Activated T-cell treated with anti-CD3 and anti-CD28 coated beads, Interleukin-2, amount 50 U/mL, for 4 hours (primary cell): ENCODE data around the gene ARHGAP32. TPM values are rescaled to one million over a fixed set of nuclear protein-coding genes. Genes with fewer than 3 reads are reported as not detected.

Experiments used
- ATAC-seq, 2 donors: fragments of 200-7000 bp; cut with Tn5 transposase; one replicate each; pipeline ENCODE4 v1.10.0; 2021
- DNase-seq: peaks from one replicate; pipeline ENCODE4 v3.0.0-alpha.2; 2020
- H3K27me3 Mint-ChIP-seq: one replicate; pipeline ENCODE4 v1.8.0; 2021; ENCODE audit warnings: low read depth, mixed read lengths
- H3K36me3 Mint-ChIP-seq: one replicate; pipeline ENCODE4 v1.8.0; 2022; ENCODE audit warnings: mixed read lengths; ENCODE audit not compliant: insufficient read depth
- H3K4me1 Mint-ChIP-seq: one replicate; pipeline ENCODE4 v1.8.0; 2021; ENCODE audit warnings: low read depth, mixed read lengths
- H3K4me3 Mint-ChIP-seq: one replicate; pipeline ENCODE4 v1.8.0; 2021; ENCODE audit warnings: mild to moderate bottlenecking, moderate library complexity, mixed read lengths
- H3K9me3 Mint-ChIP-seq: one replicate; pipeline ENCODE4 v1.8.0; 2021; ENCODE audit warnings: mixed read lengths
- total RNA-seq, 3 donors: library from RNA; stranded (reverse); gene quantifications; one replicate each; pipeline ENCODE4 v1.2.1, GENCODE V29; 2021

Gene ARHGAP32
- total RNA-seq, 3 donors from 2014 or later: 2.2 to 4.2 (median 3.2) TPM

GRCh38 chr11:128962896-128963295 lies 229.2 kb downstream of the ARHGAP32 start:
- DNase-seq (no peak), ATAC-seq (no peak)
- H3K4me1 Mint-ChIP-seq: peaks cover 23% of the 10 kb centered on the region

GRCh38 chr11:128961645-128962044 lies 230.5 kb downstream of the ARHGAP32 start:
- Mint-ChIP-seq H3K4me3 (no peak overlapping the region), H3K4me1 (peaks cover 23% of the 10 kb centered on the region), H3K9me3 (no peaks in the 10 kb centered on the region), H3K36me3 (no peaks in the 10 kb centered on the region), H3K27me3 (peaks cover 2% of the 10 kb centered on the region)
- ATAC-seq: no peak
- no peak for DNase-seq

More at GRCh38 chr11:128962896-128963295, 229.2 kb downstream of the ARHGAP32 start:
- Mint-ChIP-seq H3K4me3 (no peak overlapping the region), H3K36me3 (no peaks in the 10 kb centered on the region), H3K9me3 (no peaks in the 10 kb centered on the region), H3K27me3 (no peaks in the 10 kb centered on the region)

- ATAC-seq (no peak), DNase-seq (no peak)
- Mint-ChIP-seq H3K27me3 (peaks cover 5% of the 10 kb centered on the region), H3K4me3 (no peak overlapping the region), H3K4me1 (no peaks in the 10 kb centered on the region), H3K9me3 (no peaks in the 10 kb centered on the region), H3K36me3 (no peaks in the 10 kb centered on the region)
Observed at GRCh38 chr11:128957202-128957482, 235.0 kb downstream of the ARHGAP32 start.

- H3K4me1 Mint-ChIP-seq: no peaks in the 10 kb centered on the region
- peaks cover 5% of the 10 kb centered on the region for H3K27me3 Mint-ChIP-seq
- DNase-seq (no peak), ATAC-seq (peak in 1 of 2 donors; percentile 54)
- no peak overlapping the region for H3K4me3 Mint-ChIP-seq
- no peaks in the 10 kb centered on the region for H3K9me3 Mint-ChIP-seq
- H3K36me3 Mint-ChIP-seq: no peaks in the 10 kb centered on the region
Observed at GRCh38 chr11:128956401-128957201, 235.5 kb downstream of the ARHGAP32 start.

- DNase-seq: no peak
- Mint-ChIP-seq H3K27me3 (peaks cover 5% of the 10 kb centered on the region), H3K36me3 (no peaks in the 10 kb centered on the region), H3K9me3 (no peaks in the 10 kb centered on the region), H3K4me3 (no peak overlapping the region), H3K4me1 (no peaks in the 10 kb centered on the region)
- no peak for ATAC-seq
Observed at GRCh38 chr11:128955636-128956035, 236.5 kb downstream of the ARHGAP32 start.

GRCh38 chr11:128953151-128953550 lies 239.0 kb downstream of the ARHGAP32 start:
- no peak for DNase-seq
- H3K36me3 Mint-ChIP-seq: no peaks in the 10 kb centered on the region
- H3K9me3 Mint-ChIP-seq: no peaks in the 10 kb centered on the region
- H3K4me3 Mint-ChIP-seq: no peak overlapping the region
- H3K4me1 Mint-ChIP-seq: no peaks in the 10 kb centered on the region
- no peak for ATAC-seq
- H3K27me3 Mint-ChIP-seq: peaks cover 5% of the 10 kb centered on the region

- ATAC-seq: no peak
- Mint-ChIP-seq H3K27me3 (peaks cover 11% of the 10 kb centered on the region), H3K9me3 (no peaks in the 10 kb centered on the region), H3K36me3 (no peaks in the 10 kb centered on the region), H3K4me3 (no peak overlapping the region), H3K4me1 (no peaks in the 10 kb centered on the region)
- no peak for DNase-seq
Observed at GRCh38 chr11:128949791-128950454, 242.2 kb downstream of the ARHGAP32 start.

GRCh38 chr11:128948583-128948982 lies 243.5 kb downstream of the ARHGAP32 start:
- DNase-seq (no peak), ATAC-seq (no peak)
- H3K27me3 Mint-ChIP-seq: peaks cover 11% of the 10 kb centered on the region
- no peak overlapping the region for H3K4me3 Mint-ChIP-seq
- no peaks in the 10 kb centered on the region for H3K36me3 Mint-ChIP-seq
- H3K9me3 Mint-ChIP-seq: no peaks in the 10 kb centered on the region
- no peaks in the 10 kb centered on the region for H3K4me1 Mint-ChIP-seq

GRCh38 chr11:128947773-128948172 lies 244.4 kb downstream of the ARHGAP32 start:
- no peak for ATAC-seq
- peaks cover 10% of the 10 kb centered on the region for H3K27me3 Mint-ChIP-seq
- no peaks in the 10 kb centered on the region for H3K4me1 Mint-ChIP-seq

GRCh38 chr11:128946648-128947047 lies 245.5 kb downstream of the ARHGAP32 start:
- H3K27me3 Mint-ChIP-seq: peaks cover 9% of the 10 kb centered on the region
- H3K36me3 Mint-ChIP-seq: no peaks in the 10 kb centered on the region
- no peaks in the 10 kb centered on the region for H3K4me1 Mint-ChIP-seq
- DNase-seq: no peak
- no peak for ATAC-seq
- H3K9me3 Mint-ChIP-seq: no peaks in the 10 kb centered on the region
- no peak overlapping the region for H3K4me3 Mint-ChIP-seq

More at GRCh38 chr11:128947773-128948172, 244.4 kb downstream of the ARHGAP32 start:
- H3K4me3 Mint-ChIP-seq: no peak overlapping the region
- no peaks in the 10 kb centered on the region for H3K36me3 Mint-ChIP-seq
- H3K9me3 Mint-ChIP-seq: no peaks in the 10 kb centered on the region
- DNase-seq: no peak

GRCh38 chr11:128943428-128943976 lies 248.6 kb downstream of the ARHGAP32 start:
- ATAC-seq (no peak), DNase-seq (no peak)
- Mint-ChIP-seq H3K36me3 (no peaks in the 10 kb centered on the region), H3K4me3 (no peak overlapping the region), H3K4me1 (no peaks in the 10 kb centered on the region), H3K9me3 (no peaks in the 10 kb centered on the region), H3K27me3 (peaks cover 9% of the 10 kb centered on the region)

- DNase-seq (no peak), ATAC-seq (no peak)
- H3K36me3 Mint-ChIP-seq: no peaks in the 10 kb centered on the region
- no peak within 1 kb of the TSS for H3K4me3 Mint-ChIP-seq
- no peaks in the 10 kb centered on the region for H3K4me1 Mint-ChIP-seq
- peaks cover 9% of the 10 kb centered on the region for H3K27me3 Mint-ChIP-seq
- no peaks in the 10 kb centered on the region for H3K9me3 Mint-ChIP-seq
Observed at GRCh38 chr11:128942817-128943427, 249.2 kb downstream of the ARHGAP32 start, which contains the start of gene TP53AIP1. Gene TP53AIP1, minus strand, starts transcription at chr11:128942871. Its CDS starts 5,053 bp downstream, at chr11:128937818.

GRCh38 chr11:128942272-128942612 lies 249.9 kb downstream of the ARHGAP32 start:
- Mint-ChIP-seq H3K36me3 (no peaks in the 10 kb centered on the region), H3K4me1 (no peaks in the 10 kb centered on the region), H3K27me3 (peaks cover 6% of the 10 kb centered on the region), H3K4me3 (no peak overlapping the region), H3K9me3 (no peaks in the 10 kb centered on the region)
- DNase-seq (no peak), ATAC-seq (no peak)

- Mint-ChIP-seq H3K27me3 (peaks cover 6% of the 10 kb centered on the region), H3K9me3 (no peaks in the 10 kb centered on the region), H3K4me3 (no peak overlapping the region), H3K36me3 (no peaks in the 10 kb centered on the region), H3K4me1 (no peaks in the 10 kb centered on the region)
- no peak for DNase-seq
- no peak for ATAC-seq
Observed at GRCh38 chr11:128941573-128942271, 250.4 kb downstream of the ARHGAP32 start.
